Muscle of leg (tissue), 11 donors: ENCODE data around the gene CLTCL1. TPM values are rescaled to one million over a fixed set of nuclear protein-coding genes. Genes with fewer than 3 reads are reported as not detected.
"Not testable (repeated sequence)": the region's sequence is repeated elsewhere in the genome, so short reads cannot be mapped to it uniquely, and the experiment has no call there.

Source experiments
- DNase-seq: peaks from one replicate; pipeline ENCODE4 v3.0.0; 2013
- H3K27ac ChIP-seq: one replicate; pipeline ENCODE4 v1.5.1; 2013; ENCODE audit warnings: mild to moderate bottlenecking, low read length, control low read depth
- H3K27me3 ChIP-seq: one replicate; pipeline ENCODE4 v1.6.1; 2013; ENCODE audit warnings: low read length; ENCODE audit not compliant: control insufficient read depth, insufficient read depth
- H3K36me3 ChIP-seq: one replicate; pipeline ENCODE4 v1.6.1; 2013; ENCODE audit warnings: low read length; ENCODE audit not compliant: control insufficient read depth, insufficient read depth
- H3K4me1 ChIP-seq: one replicate; pipeline ENCODE4 v1.6.1; 2013; ENCODE audit warnings: low read length; ENCODE audit not compliant: control insufficient read depth, insufficient read depth
- H3K4me3 ChIP-seq: one replicate; pipeline ENCODE4 v1.5.1; 2013; ENCODE audit warnings: low read length, control low read depth
- H3K9me3 ChIP-seq: replicated peaks from 2 replicates; pipeline ENCODE4 v1.6.1; 2013; ENCODE audit warnings: low read depth, low read length; ENCODE audit not compliant: control insufficient read depth
- WGBS: methylation state at CpG from one replicate; pipeline ENCODE4 v1.1.5; 2013; ENCODE audit warnings: missing lambda C conversion rate; ENCODE audit not compliant: insufficient coverage; 5-methylcytosine and 5-hydroxymethylcytosine counted together
- polyA plus RNA-seq, 8 donors: library from polyadenylated mRNA; unstranded; fragments of 120-200 nt; gene quantifications; one replicate each; pipeline versions ENCODE4 v1.2.1 to v1.2.3, GENCODE V29; 2013; ENCODE audit warnings: inconsistent platforms in 1 of 8, low replicate concordance in 1 of 8; ENCODE audit not compliant: insufficient read length in 8 of 8, insufficient read depth in 1 of 8
- total RNA-seq: library from RNA; stranded (reverse); fragments of 120-200 nt; gene quantifications from one replicate; pipeline ENCODE4 v1.2.4, GENCODE V29; 2013

CLTCL1 gene
- total and polyA plus RNA-seq, 9 donors, result 11.9 to 23.4 (median 19.1) TPM

DNA sequence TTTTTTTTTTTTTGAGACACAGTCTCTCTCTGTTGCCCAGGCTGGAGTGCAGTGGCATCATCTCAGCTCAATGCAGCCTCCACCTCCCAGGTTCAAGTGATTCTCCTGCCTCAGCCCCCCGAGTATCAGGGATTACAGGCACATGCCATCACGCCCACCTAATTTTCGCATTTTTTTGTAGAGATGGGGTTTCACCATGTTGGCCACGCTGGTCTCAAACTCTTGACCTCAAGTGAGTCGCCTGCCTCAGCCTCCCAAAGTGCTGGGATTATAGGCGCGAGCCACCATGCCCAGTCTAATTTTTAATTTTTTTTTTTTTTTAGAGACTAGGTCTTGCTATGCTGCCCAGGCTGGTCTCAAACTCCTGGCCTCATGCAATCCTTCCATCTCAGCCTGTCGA is 35.2 kb downstream of the CLTCL1 start:
- not testable (repeated sequence) for H3K4me1 ChIP-seq, H3K36me3 ChIP-seq, H3K27me3 ChIP-seq, H3K9me3 ChIP-seq, H3K4me3 ChIP-seq, H3K27ac ChIP-seq, DNase-seq
- WGBS, result 97% methylated on average over 5 of the region's 8 CpGs

DNA sequence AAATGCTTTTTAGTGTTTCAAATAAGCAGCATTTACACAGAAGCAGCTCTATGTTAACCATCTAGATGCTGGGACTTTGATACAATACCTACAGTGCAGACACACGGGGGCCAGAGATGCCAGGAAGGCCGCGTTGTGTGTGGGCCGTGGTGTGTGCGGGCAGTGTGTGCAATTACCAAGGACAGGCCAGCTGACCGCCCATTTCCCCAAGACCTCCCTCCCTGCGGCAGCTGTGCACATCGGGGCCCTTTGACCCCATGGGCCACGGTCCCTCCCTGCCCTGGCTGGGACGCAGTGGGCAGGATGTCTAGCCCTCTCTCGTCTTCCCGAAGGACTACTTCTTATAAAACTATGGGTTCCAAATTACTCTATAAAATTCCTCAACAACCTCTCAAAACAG is 38.4 kb downstream of the CLTCL1 start:
- H3K36me3 ChIP-seq, result peaks cover 2% of the 10 kb centered on the region
- DNase-seq, result no peak
- no peaks in the 10 kb centered on the region for H3K4me1 ChIP-seq
- no peak overlapping the region for H3K27ac ChIP-seq
- H3K27me3 ChIP-seq, result no peaks in the 10 kb centered on the region
- no peak overlapping the region for H3K4me3 ChIP-seq
- 90% methylated on average over 6 of the region's 12 CpGs for WGBS
- H3K9me3 ChIP-seq, result peaks cover 6% of the 10 kb centered on the region

DNA sequence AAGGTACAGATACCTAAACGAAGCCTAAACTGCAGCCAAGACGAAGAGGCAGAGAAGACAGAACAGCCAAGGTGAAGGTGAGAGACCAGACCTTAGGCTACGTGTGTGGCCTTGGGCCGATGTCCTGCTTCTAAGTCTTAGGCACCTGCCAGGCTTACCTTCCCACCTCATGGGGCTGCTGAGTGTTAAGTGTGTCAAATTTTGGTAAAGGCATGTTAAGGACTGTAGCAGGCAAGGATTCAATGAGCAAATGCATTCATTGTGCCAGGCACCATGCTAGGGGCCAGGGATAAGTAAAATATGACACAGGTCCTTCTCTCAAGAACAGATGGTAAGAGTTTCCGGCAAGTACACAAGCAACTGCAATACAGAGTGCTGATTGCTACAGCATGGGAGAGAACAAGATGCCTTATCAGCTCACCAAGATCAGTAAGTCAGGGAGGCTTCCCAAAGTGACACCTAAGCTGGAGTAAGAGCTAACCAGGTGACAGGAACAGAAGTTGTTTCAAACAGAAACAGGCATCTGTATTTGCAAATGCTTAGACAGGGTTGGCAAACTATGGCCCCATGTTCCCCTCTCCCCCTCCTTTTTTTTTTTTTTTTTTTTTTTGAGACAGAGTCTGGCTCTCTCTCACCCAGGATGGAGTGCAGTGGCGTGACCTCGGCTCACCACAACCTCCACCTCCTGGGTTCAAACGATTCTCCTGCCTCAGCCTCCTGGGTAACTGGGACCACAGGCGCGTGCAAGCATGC is 46.7 kb downstream of the CLTCL1 start:
- no peak overlapping the region for H3K4me3 ChIP-seq
- no peaks in the 10 kb centered on the region for H3K27me3 ChIP-seq
- peaks cover 11% of the 10 kb centered on the region for H3K36me3 ChIP-seq
- no peak for DNase-seq
- 80% methylated on average over 4 of the region's 10 CpGs for WGBS
- no peaks in the 10 kb centered on the region for H3K4me1 ChIP-seq
- H3K9me3 ChIP-seq, result no peaks in the 10 kb centered on the region
- H3K27ac ChIP-seq, result no peak overlapping the region

DNA sequence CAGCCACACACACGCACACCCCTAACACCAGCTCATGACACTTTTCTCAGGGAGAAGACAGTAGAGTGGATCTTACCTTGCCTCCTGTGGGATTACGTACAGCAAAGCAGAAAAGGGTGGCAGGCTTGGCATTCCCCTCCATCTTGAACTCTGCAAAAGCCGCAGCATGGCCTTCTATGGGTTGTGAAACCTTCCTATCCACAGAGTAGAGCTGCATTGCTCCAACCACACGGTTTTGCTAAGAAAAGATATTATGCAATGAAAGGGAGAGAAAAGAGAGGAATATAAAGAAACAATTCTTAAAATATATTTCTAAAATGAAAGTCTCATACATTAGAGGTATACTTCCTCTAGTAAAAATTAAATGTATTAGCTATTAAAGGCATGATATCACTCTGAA is 48.8 kb downstream of the CLTCL1 start:
- DNase-seq, result no peak
- no peaks in the 10 kb centered on the region for H3K27me3 ChIP-seq
- no peak overlapping the region for H3K27ac ChIP-seq
- H3K4me3 ChIP-seq, result no peak overlapping the region
- H3K36me3 ChIP-seq, result peaks cover 13% of the 10 kb centered on the region
- 60% methylated on average over 1 of the region's 4 CpGs for WGBS
- H3K9me3 ChIP-seq, result no peaks in the 10 kb centered on the region
- H3K4me1 ChIP-seq, result no peaks in the 10 kb centered on the region

DNA sequence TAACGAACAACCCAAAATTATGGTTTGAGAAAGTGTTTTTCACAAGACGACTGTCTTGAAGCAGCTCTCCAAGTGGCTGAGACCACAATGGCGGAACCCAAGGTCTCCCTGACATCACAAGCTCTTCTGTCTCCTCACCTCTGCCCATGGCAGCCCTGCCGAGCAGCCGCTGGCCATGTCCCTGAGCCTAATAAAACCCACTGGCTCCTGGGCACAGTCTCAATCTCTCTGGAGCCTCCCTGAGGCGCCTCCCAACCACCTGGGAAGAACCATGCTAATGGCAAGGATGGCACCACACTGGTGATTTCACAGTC is 50.0 kb downstream of the CLTCL1 start:
- Histone ChIP-seq H3K9me3 (no peaks in the 10 kb centered on the region), H3K4me3 (no peak overlapping the region), H3K36me3 (peaks cover 13% of the 10 kb centered on the region), H3K4me1 (no peaks in the 10 kb centered on the region), H3K27me3 (no peaks in the 10 kb centered on the region), H3K27ac (no peak overlapping the region)
- WGBS, result 77% methylated on average over 4 of the region's 6 CpGs
- DNase-seq, result no peak

DNA sequence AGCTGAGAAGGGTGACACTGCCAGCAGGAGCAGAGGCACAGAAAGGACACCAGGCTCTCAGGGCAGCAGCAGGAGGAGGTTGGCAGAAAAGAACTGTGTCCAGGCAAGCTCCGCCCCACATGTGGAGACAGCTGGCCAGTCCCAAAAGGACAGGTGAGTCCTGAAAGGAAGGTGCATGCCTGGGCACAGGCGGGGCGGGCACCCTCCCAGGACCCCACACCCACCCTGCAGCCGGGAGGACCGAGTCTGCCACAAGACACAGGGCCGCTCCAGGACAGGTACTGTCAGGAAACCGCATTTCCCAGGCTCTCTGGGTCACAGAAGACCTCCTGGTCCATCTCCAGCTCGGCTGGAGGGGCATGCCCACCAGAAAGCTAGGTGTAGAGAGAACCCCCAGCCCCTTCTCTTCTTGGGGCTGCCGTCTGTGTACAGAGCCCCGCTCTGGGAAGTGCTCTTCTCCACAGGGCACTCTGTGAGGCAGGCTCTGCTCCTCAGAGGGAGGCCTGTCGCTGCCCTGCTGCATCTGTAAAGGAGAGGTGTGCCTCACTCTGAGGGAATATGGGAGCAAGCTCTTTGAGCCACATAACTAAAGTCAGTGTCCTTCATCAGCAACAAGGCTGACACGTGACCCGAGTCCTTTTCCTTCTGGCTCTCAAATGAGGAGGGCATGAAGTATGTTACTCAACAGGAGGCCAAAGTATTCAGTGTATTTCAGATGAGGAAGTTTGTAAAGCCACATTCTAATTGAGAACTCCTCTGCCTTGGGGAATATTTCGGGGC is 50.5 kb downstream of the CLTCL1 start:
- 85% methylated on average over 9 of the region's 14 CpGs for WGBS
- H3K27ac ChIP-seq, result no peak overlapping the region

DNA sequence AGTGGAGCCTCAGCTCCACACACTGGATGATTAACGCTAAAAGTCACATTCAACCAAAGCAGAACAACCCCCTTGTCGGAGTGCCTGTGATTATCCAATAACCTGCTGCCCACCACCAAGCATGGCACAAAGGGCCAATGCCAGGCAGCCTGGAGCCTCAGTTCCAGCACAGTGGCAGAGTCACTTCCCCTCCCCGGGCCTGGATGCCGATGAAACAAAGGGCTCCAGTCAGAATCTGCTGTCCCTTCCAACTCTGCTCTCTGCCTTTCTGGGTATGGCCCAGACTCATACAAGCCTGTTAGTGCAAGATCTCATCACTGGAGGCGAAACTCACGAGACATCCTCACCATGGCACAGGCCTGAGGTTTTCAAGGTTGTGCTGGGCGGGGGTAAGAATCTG is 52.1 kb downstream of the CLTCL1 start:
- WGBS, result 69% methylated on average over 5 of the region's 7 CpGs
- peaks cover 13% of the 10 kb centered on the region for H3K36me3 ChIP-seq

More for the DNA sequence above, 50.5 kb downstream of the CLTCL1 start:
- Histone ChIP-seq H3K27me3 (no peaks in the 10 kb centered on the region), H3K4me1 (no peaks in the 10 kb centered on the region), H3K9me3 (no peaks in the 10 kb centered on the region), H3K36me3 (peaks cover 13% of the 10 kb centered on the region), H3K4me3 (no peak overlapping the region)
- no peak for DNase-seq

DNA sequence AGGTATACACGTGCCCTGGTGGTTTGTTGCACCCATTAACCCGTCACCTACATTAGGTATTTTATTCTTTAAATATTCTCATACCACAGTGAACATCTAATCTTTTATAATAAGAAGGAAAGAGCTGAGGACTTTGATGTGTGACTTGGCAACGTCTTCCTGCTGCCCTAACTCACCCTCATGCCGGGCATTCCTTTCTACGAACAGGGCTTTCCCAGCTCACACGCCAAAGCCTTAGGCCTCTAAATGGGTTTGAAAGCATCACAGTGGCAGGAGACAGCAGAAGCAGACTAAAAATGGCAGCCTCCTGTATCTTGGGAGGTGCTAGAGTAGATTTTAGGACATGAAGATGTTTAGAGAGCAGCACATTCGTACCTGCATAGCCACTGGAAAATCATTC is 52.6 kb downstream of the CLTCL1 start:
- Histone ChIP-seq H3K27me3 (no peaks in the 10 kb centered on the region), H3K9me3 (no peaks in the 10 kb centered on the region), H3K4me3 (no peak overlapping the region), H3K36me3 (peaks cover 13% of the 10 kb centered on the region), H3K27ac (no peak overlapping the region), H3K4me1 (no peaks in the 10 kb centered on the region)
- no CpG with 5 or more reads among the region's 7 CpGs for WGBS
- DNase-seq, result peak; percentile 10

More for the DNA sequence above, 52.1 kb downstream of the CLTCL1 start:
- no peak overlapping the region for H3K4me3 ChIP-seq
- H3K4me1 ChIP-seq, result no peaks in the 10 kb centered on the region
- H3K9me3 ChIP-seq, result no peaks in the 10 kb centered on the region
- no peak for DNase-seq
- H3K27ac ChIP-seq, result no peak overlapping the region
- no peaks in the 10 kb centered on the region for H3K27me3 ChIP-seq

DNA sequence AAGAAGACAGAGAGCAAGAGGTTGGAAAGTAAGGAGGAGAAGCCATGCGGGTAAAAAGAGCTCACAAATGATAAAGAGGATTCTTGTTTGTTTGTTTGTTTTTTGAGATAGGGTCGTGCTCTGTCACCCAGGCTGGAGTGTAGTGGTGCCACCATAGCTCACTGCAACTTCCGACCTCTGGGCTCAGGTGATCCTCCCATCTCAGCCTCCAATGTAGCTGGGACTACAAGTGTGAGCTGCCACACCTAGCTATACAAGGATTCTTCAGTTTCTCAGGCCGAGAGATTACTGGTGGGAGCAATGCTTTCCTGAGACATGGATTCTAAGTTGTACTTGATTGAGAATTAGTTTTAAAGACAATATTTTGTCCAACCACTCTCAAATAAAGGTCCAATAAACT is 55.6 kb downstream of the CLTCL1 start:
- H3K4me3 ChIP-seq, result no peak overlapping the region
- DNase-seq, result no peak
- H3K9me3 ChIP-seq, result no peaks in the 10 kb centered on the region
- no peak overlapping the region for H3K27ac ChIP-seq
- no peaks in the 10 kb centered on the region for H3K27me3 ChIP-seq
- peaks cover 22% of the 10 kb centered on the region for H3K36me3 ChIP-seq
- no peaks in the 10 kb centered on the region for H3K4me1 ChIP-seq
- WGBS, result 60% methylated on average over 1 of the region's 4 CpGs

DNA sequence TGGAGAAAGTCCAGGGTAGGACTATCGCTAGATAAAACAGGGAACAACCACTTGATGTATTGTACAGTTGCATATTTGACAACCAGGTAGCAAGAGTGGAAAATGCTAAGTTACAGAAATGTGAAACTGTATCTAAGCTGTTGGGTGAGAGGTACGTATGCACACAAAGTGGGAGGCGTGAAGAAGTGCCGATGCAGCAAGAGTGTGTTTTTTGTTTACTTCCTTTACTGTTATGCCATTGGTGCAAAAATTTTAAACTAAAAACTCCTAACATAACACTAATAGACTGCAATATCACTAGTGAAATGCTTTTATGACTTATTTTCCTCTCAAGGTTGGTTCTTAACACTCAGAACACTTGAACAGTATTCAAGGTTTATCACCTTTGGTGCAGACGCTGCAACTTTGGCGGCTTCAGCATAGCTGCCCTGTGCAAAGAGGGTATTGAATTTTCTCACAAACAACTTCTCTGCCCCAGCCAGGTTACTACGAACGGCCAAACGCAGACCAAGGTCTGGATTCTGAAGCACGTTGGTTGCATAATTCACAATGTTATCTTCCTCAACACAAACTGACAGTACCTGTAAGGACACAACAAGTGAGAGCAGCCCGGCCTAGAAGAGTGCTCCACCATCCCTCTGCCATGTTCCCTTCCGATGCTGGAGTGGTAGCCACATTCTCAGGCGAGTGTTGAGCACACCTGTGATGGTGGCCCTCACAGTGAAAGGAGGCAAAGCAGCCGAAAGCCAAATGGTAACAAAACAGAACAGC is 57.2 kb downstream of the CLTCL1 start:
- no peaks in the 10 kb centered on the region for H3K9me3 ChIP-seq
- WGBS, result 96% methylated on average over 7 of the region's 14 CpGs
- H3K27ac ChIP-seq, result no peak overlapping the region
- no peak for DNase-seq
- no peak overlapping the region for H3K4me3 ChIP-seq
- no peaks in the 10 kb centered on the region for H3K27me3 ChIP-seq
- peaks cover 24% of the 10 kb centered on the region for H3K36me3 ChIP-seq
- no peaks in the 10 kb centered on the region for H3K4me1 ChIP-seq
